GM12878 (cell line): ENCODE results near the gene FAM167B. TPM values are rescaled to one million over a fixed set of nuclear protein-coding genes. Genes with fewer than 3 reads are reported as not detected.

Experiments used
- ATAC-seq: fragments of 200-7000 bp; cut with Tn5 transposase; 3 replicates; pipeline ENCODE4 v1.9.1; 2020; ENCODE audit warnings: mild to moderate bottlenecking, moderate library complexity
- BruUV-seq: library from RNA; stranded (reverse); fragments of 400-500 nt; replicated peaks from 2 replicates; lab custom pipeline; 2021; lab: Mats Ljungman, UMichigan
- CTCF ChIA-PET: fragments of 300-600 bp; sonication (Branson Sonifier 250); formaldehyde crosslinking; extraction: SDS; loops from one replicate; lab custom pipeline; 2021; ENCODE audit warnings: inconsistent platforms; lab: Yijun Ruan, JAX
- POLR2A ChIA-PET: fragments of 350-600 bp; formaldehyde crosslinking; extraction: SDS; loops from one replicate; lab custom pipeline; 2021; ENCODE audit warnings: inconsistent platforms; lab: Charles Lee
- RAD21 ChIA-PET: fragments of 300-600 bp; sonication (Branson Sonifier 250); formaldehyde crosslinking; loops from one replicate; lab custom pipeline; 2023; ENCODE audit warnings: antibody characterized with exemption; ENCODE audit not compliant: unreplicated experiment; lab: Charles Lee
- SMC1A ChIA-PET: fragments of 300-600 bp; sonication (Branson Sonifier 250); formaldehyde crosslinking; loops from one replicate; lab custom pipeline; 2023; ENCODE audit not compliant: unreplicated experiment, uncharacterized antibody; lab: Charles Lee
- DNase-seq: peaks from one replicate; pipeline ENCODE4 v3.0.0-alpha.2; 2011; ENCODE audit warnings: low read depth, low spot score
- FAIRE-seq: peaks from 3 replicates; lab custom pipeline; 2011; peaks lifted over from hg19 to GRCh38; lab: Jason Lieb, UNC
- H2AFZ ChIP-seq: 2 replicates; pipeline ENCODE4 v1.6.0; 2011; ENCODE audit warnings: low read depth, low read length, control low read depth; ENCODE audit not compliant: control insufficient read depth
- H3K27ac ChIP-seq: 2 replicates; pipeline ENCODE4 v1.5.1; 2011; ENCODE audit warnings: control low read depth; ENCODE audit not compliant: control insufficient read depth, insufficient read depth
- H3K27me3 ChIP-seq, 2 experiments: replicated peaks in 1 of 2; 2 replicates each; pipeline versions ENCODE4 v1.6.0 to v1.6.1; 2011; ENCODE audit warnings: low read length in 1 of 2; ENCODE audit not compliant: control insufficient read depth in 2 of 2, insufficient read depth in 2 of 2
- H3K36me3 ChIP-seq, 2 experiments: 2 replicates each; pipeline ENCODE4 v1.5.1; 2011; ENCODE audit warnings: low read length in 1 of 2; ENCODE audit not compliant: control insufficient read depth in 2 of 2, insufficient read depth in 2 of 2
- H3K4me1 ChIP-seq: 2 replicates; pipeline ENCODE4 v1.6.1; 2011; ENCODE audit warnings: mild to moderate bottlenecking, low read length, moderate library complexity, mixed read lengths; ENCODE audit not compliant: control insufficient read depth, insufficient read depth
- H3K4me2 ChIP-seq: 2 replicates; pipeline ENCODE4 v1.6.0; 2011; ENCODE audit warnings: control low read depth; ENCODE audit not compliant: control insufficient read depth, insufficient read depth
- H3K4me3 ChIP-seq: fragments of 200-600 bp; sonication (generic); 2 replicates; pipeline ENCODE4 v1.5.1; 2016
- H3K79me2 ChIP-seq: 2 replicates; pipeline ENCODE4 v1.6.0; 2011; ENCODE audit warnings: low read length; ENCODE audit not compliant: control insufficient read depth, insufficient read depth
- H3K9ac ChIP-seq: 2 replicates; pipeline ENCODE4 v1.8.0; 2011; ENCODE audit warnings: low read length, control low read depth, mixed read lengths; ENCODE audit not compliant: control insufficient read depth, insufficient read depth
- H3K9me3 ChIP-seq: replicated peaks from 3 replicates; pipeline ENCODE4 v1.5.1; 2011; ENCODE audit warnings: mild to moderate bottlenecking, low read length; ENCODE audit not compliant: control insufficient read depth, insufficient read depth
- H4K20me1 ChIP-seq: 2 replicates; pipeline ENCODE4 v1.6.0; 2011; ENCODE audit not compliant: control insufficient read depth, insufficient read depth
- BHLHE40 ChIP-seq, 2 experiments: fragments of 450-650 bp in 1 of 2; IDR thresholded peaks; 2 replicates each; pipeline ENCODE4 v1.6.1; 2011 to 2017; ENCODE audit warnings: low read depth in 2 of 2, borderline replicate concordance in 1 of 2, improper control_type of control experiment in 1 of 2, low read length in 1 of 2, mild to moderate bottlenecking in 1 of 2
- DPF2 ChIP-seq: fragments of 450-650 bp; IDR thresholded peaks from 2 replicates; pipeline ENCODE4 v1.6.1; 2017; ENCODE audit warnings: mild to moderate bottlenecking
- GATAD2B ChIP-seq: fragments of 450-650 bp; conservative IDR thresholded peaks from 2 replicates; pipeline ENCODE4 v1.6.1; 2017; ENCODE audit warnings: low read depth, mild to moderate bottlenecking, moderate library complexity
- IKZF1 ChIP-seq: fragments of 450-650 bp; conservative IDR thresholded peaks from 2 replicates; pipeline ENCODE4 v1.6.1; 2017; ENCODE audit warnings: antibody characterized with exemption, mild to moderate bottlenecking
- MYC ChIP-seq: IDR thresholded peaks from 2 replicates; pipeline ENCODE4 v1.6.1; 2011; ENCODE audit warnings: mild to moderate bottlenecking, low read length, moderate library complexity, inconsistent platforms; ENCODE audit not compliant: insufficient read depth, insufficient replicate concordance, insufficient read length, severe bottlenecking
- NR2F1 ChIP-seq: fragments of 450-650 bp; conservative IDR thresholded peaks from 2 replicates; pipeline ENCODE4 v1.6.1; 2017; ENCODE audit warnings: mild to moderate bottlenecking
- PAX8 ChIP-seq: fragments of 450-650 bp; IDR thresholded peaks from 2 replicates; pipeline ENCODE4 v1.6.1; 2017; ENCODE audit warnings: mild to moderate bottlenecking, moderate library complexity
- SIN3A ChIP-seq: IDR thresholded peaks from 2 replicates; pipeline ENCODE4 v1.6.1; 2012; ENCODE audit warnings: low read depth, low read length, improper control_type of control experiment
- SPI1 ChIP-seq: IDR thresholded peaks from 2 replicates; pipeline ENCODE4 v1.6.1; 2011; ENCODE audit warnings: low read depth, mild to moderate bottlenecking, low read length, moderate library complexity, borderline replicate concordance; ENCODE audit not compliant: insufficient read depth
- WGBS: methylation state at CpG from one replicate; pipeline ENCODE4 v1.1.6; 2016; ENCODE audit warnings: low lambda C conversion rate; ENCODE audit not compliant: insufficient replicate concordance, insufficient coverage; ENCODE audit errors: missing lambda C conversion rate; 5-methylcytosine and 5-hydroxymethylcytosine counted together
- in situ Hi-C: fragments of 300-500 bp; cut with MboI; formaldehyde crosslinking; loops from 9 replicates; pipeline ENCODE4 v1.14.3; 2018; ENCODE audit warnings: mixed read lengths
- intact Hi-C: fragments of 100-400 bp; cut with micrococcal nuclease; formaldehyde crosslinking; loops from one replicate; pipeline ENCODE4 v1.14.2; 2022; ENCODE audit not compliant: unreplicated experiment
- polyA plus RNA-seq, 11 experiments: library from polyadenylated mRNA; depleted of rRNA in 4 of 11; unstranded in 6 of 11; stranded (reverse) in 5 of 11; fragments of >200 nt; fragmentation: Nextera tagmentation in 4 of 11; fragmentation: Illumina TruSeq in 1 of 11; extraction: Ambion mirVana in 4 of 11; extraction: Trizol in 1 of 11; gene quantifications; 1 replicate in 1 of 11; 2 replicates in 10 of 11; pipeline versions ENCODE4 v1.2.1 to v1.2.3, GENCODE V29; 2011 to 2016; ENCODE audit warnings: inconsistent platforms in 2 of 11, missing spikeins in 2 of 11, low read depth in 1 of 11
- total RNA-seq, 4 experiments: library from RNA; depleted of rRNA in 3 of 4; stranded (reverse); fragments of >200 nt in 3 of 4; fragmentation: Illumina TruSeq in 1 of 4; extraction: Trizol in 1 of 4; gene quantifications; 2 replicates each; pipeline versions ENCODE4 v1.2.1 to v1.2.3, GENCODE V29; 2013 to 2021
- TF ChIP-seq, protein P1 (sequence below), 3 experiments: IDR thresholded peaks in 2 of 3; conservative IDR thresholded peaks in 1 of 3; 2 replicates each; pipeline ENCODE4 v1.5.1; 2011; ENCODE audit warnings: low read depth in 3 of 3, low read length in 3 of 3, mild to moderate bottlenecking in 3 of 3, control low read depth in 2 of 3, moderate library complexity in 2 of 3, inconsistent platforms in 1 of 3, mixed read lengths in 1 of 3; ENCODE audit not compliant: control insufficient read depth in 2 of 3, insufficient read depth in 1 of 3; ENCODE audit errors: extremely low read depth in 1 of 3
- TF ChIP-seq, protein P2 (sequence below): fragments of 450-650 bp; IDR thresholded peaks from 2 replicates; pipeline ENCODE4 v1.6.1; 2016; ENCODE audit warnings: mild to moderate bottlenecking, moderate library complexity, borderline replicate concordance
- TF ChIP-seq, protein P3 (sequence below): fragments of 450-650 bp; IDR thresholded peaks from 2 replicates; pipeline ENCODE4 v1.6.1; 2017; ENCODE audit warnings: mild to moderate bottlenecking

FAM167B gene
- total and polyA plus RNA-seq, 10 of the 15 experiments (the other 5 are each of a cell fraction or from before 2014, with no cell fraction given), result 0.07 to 1.2 (median 0.36) TPM; not detected in 2

- FAIRE-seq, result no peak
- 7% methylated on average over 54 of the region's 62 CpGs for WGBS
- Histone ChIP-seq H3K9me3 (no peaks in the 10 kb centered on the region), H3K4me2 (peak overlapping the region; percentile 84), H2AFZ (peak overlapping the region; percentile 89), H3K36me3 (no peaks in the 10 kb centered on the region), H3K27me3 (no peaks in the 10 kb centered on the region), H3K27ac (peak overlapping the region; percentile 13; the same call in 1 of the 2 replicates), H4K20me1 (no peaks in the 10 kb centered on the region), H3K4me1 (peaks cover 21% of the 10 kb centered on the region), H3K4me3 (peak overlapping the region; percentile 72), H3K79me2 (no peaks in the 10 kb centered on the region), H3K9ac (peak overlapping the region; percentile 58)
- ChIA-PET POLR2A (interaction anchor here (0.6 to 2.0 kb wide), 13 partner anchors 10 to 438 kb away, joined by 3 to 6 read pairs (median 3); partner anchors contain the start of genes BSDC1 and LCK), CTCF (interaction anchor here (0.5 to 6.0 kb wide), 22 partner anchors 9 to 533 kb away, joined by 3 to 50 read pairs (median 3); partner anchors contain the start of genes EIF3I, FAM167B, KPNA6 and LCK), RAD21 (interaction anchor here (0.7 to 3.8 kb wide), 18 partner anchors 10 to 167 kb away, joined by 3 to 34 read pairs (median 4); partner anchors contain the start of genes HDAC1, IQCC, KPNA6 and LCK), SMC1A (interaction anchor here (1.0 to 5.2 kb wide), 18 partner anchors 9 to 167 kb away, joined by 3 to 37 read pairs (median 6); partner anchors contain the start of genes BSDC1, HDAC1, IQCC and LCK)
- no peak for DNase-seq
- in situ Hi-C loops, result no loop called here
- peak; percentile 81 for ATAC-seq
- BruUV-seq, result no TSS peak
- intact Hi-C loops, result no loop called here
- TF ChIP-seq IKZF1 (peak; percentile 73), NR2F1 (0 out of 2 replicates have a peak, but pooled peaks have one; percentile 51), DPF2 (0 out of 2 replicates have a peak, but pooled peaks have one; percentile 23), BHLHE40 (IDR thresholded peaks at IDR 0.05; ENCODE audit: borderline replicate concordance in 1 of 2, low read depth in 2 of 2, low read length in 1 of 2) (peak in 1 of 2 experiments; percentile 51; a peak in 1 of 4 replicates), PAX8 (no peak), SIN3A (0 out of 2 replicates have a peak, but pooled peaks have one; percentile 58), MYC (peak; percentile 40), SPI1 (0 out of 2 replicates have a peak, but pooled peaks have one; percentile 33), GATAD2B (peak; percentile 83)
- TF ChIP-seq, protein P1, sequence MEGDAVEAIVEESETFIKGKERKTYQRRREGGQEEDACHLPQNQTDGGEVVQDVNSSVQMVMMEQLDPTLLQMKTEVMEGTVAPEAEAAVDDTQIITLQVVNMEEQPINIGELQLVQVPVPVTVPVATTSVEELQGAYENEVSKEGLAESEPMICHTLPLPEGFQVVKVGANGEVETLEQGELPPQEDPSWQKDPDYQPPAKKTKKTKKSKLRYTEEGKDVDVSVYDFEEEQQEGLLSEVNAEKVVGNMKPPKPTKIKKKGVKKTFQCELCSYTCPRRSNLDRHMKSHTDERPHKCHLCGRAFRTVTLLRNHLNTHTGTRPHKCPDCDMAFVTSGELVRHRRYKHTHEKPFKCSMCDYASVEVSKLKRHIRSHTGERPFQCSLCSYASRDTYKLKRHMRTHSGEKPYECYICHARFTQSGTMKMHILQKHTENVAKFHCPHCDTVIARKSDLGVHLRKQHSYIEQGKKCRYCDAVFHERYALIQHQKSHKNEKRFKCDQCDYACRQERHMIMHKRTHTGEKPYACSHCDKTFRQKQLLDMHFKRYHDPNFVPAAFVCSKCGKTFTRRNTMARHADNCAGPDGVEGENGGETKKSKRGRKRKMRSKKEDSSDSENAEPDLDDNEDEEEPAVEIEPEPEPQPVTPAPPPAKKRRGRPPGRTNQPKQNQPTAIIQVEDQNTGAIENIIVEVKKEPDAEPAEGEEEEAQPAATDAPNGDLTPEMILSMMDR (IDR thresholded peaks at IDR 0.05 in 2 of 3, conservative IDR thresholded peaks at IDR 0.05 in 1 of 3; ENCODE audit: control insufficient read depth in 2 of 3, extremely low read depth in 1 of 3, insufficient read depth in 1 of 3, low read depth in 3 of 3, low read length in 3 of 3), result peak in 2 of 3 experiments; percentile 27 to 46; a peak in 3 of 6 replicates
- TF ChIP-seq, protein P2, sequence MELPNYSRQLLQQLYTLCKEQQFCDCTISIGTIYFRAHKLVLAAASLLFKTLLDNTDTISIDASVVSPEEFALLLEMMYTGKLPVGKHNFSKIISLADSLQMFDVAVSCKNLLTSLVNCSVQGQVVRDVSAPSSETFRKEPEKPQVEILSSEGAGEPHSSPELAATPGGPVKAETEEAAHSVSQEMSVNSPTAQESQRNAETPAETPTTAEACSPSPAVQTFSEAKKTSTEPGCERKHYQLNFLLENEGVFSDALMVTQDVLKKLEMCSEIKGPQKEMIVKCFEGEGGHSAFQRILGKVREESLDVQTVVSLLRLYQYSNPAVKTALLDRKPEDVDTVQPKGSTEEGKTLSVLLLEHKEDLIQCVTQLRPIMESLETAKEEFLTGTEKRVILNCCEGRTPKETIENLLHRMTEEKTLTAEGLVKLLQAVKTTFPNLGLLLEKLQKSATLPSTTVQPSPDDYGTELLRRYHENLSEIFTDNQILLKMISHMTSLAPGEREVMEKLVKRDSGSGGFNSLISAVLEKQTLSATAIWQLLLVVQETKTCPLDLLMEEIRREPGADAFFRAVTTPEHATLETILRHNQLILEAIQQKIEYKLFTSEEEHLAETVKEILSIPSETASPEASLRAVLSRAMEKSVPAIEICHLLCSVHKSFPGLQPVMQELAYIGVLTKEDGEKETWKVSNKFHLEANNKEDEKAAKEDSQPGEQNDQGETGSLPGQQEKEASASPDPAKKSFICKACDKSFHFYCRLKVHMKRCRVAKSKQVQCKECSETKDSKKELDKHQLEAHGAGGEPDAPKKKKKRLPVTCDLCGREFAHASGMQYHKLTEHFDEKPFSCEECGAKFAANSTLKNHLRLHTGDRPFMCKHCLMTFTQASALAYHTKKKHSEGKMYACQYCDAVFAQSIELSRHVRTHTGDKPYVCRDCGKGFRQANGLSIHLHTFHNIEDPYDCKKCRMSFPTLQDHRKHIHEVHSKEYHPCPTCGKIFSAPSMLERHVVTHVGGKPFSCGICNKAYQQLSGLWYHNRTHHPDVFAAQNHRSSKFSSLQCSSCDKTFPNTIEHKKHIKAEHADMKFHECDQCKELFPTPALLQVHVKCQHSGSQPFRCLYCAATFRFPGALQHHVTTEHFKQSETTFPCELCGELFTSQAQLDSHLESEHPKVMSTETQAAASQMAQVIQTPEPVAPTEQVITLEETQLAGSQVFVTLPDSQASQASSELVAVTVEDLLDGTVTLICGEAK, result 0 out of 2 replicates have a peak, but pooled peaks have one; percentile 21
- TF ChIP-seq, protein P3, sequence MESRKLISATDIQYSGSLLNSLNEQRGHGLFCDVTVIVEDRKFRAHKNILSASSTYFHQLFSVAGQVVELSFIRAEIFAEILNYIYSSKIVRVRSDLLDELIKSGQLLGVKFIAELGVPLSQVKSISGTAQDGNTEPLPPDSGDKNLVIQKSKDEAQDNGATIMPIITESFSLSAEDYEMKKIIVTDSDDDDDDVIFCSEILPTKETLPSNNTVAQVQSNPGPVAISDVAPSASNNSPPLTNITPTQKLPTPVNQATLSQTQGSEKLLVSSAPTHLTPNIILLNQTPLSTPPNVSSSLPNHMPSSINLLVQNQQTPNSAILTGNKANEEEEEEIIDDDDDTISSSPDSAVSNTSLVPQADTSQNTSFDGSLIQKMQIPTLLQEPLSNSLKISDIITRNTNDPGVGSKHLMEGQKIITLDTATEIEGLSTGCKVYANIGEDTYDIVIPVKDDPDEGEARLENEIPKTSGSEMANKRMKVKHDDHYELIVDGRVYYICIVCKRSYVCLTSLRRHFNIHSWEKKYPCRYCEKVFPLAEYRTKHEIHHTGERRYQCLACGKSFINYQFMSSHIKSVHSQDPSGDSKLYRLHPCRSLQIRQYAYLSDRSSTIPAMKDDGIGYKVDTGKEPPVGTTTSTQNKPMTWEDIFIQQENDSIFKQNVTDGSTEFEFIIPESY, result no peak
Measured at GRCh38 chr1:32240140-32240951, 6.7 kb upstream of the FAM167B start.
